Left lung (tissue), 10 donors: ENCODE measurements around the gene ADGRG2. TPM values are rescaled to one million over a fixed set of nuclear protein-coding genes. Genes with fewer than 3 reads are reported as not detected.
A peak's percentile ranks its signal among the peaks of the same experiment; 100 is the strongest.

Experiments used
- ATAC-seq: fragments of 200-7000 bp; cut with Tn5 transposase; one replicate; pipeline ENCODE4 v1.9.1; 2020; ENCODE audit warnings: moderate library complexity
- DNase-seq, 4 donors: peaks; one replicate each; pipeline ENCODE4 v3.0.0-alpha.2; 2013 to 2020
- H3K27ac ChIP-seq, 2 donors: fragments of 200-600 bp; sonication (generic) in 1 of 2; one replicate each; pipeline versions ENCODE4 v1.5.0 to v1.8.0; 2020 to 2021
- H3K27me3 ChIP-seq, 2 donors: fragments of 200-600 bp; sonication (generic) in 1 of 2; one replicate each; pipeline versions ENCODE4 v1.5.0 to v1.8.0; 2020 to 2021
- H3K36me3 ChIP-seq, 2 donors: fragments of 200-600 bp; sonication (generic) in 1 of 2; one replicate each; pipeline versions ENCODE4 v1.5.0 to v1.8.0; 2020 to 2021
- H3K4me1 ChIP-seq, 2 donors: fragments of 200-600 bp; one replicate each; pipeline ENCODE4 v1.8.0; 2021
- H3K4me3 ChIP-seq, 2 donors: fragments of 200-600 bp; sonication (generic) in 1 of 2; one replicate each; pipeline versions ENCODE4 v1.5.0 to v1.8.0; 2020 to 2021; ENCODE audit warnings: mild to moderate bottlenecking in 1 of 2
- H3K9me3 ChIP-seq, 2 donors: fragments of 200-600 bp; sonication (generic) in 1 of 2; one replicate each; pipeline versions ENCODE4 v1.5.0 to v1.8.0; 2020 to 2021
- CTCF ChIP-seq, 2 donors: fragments of 200-600 bp; sonication (generic) in 1 of 2; IDR thresholded peaks; one replicate each; pipeline versions ENCODE4 v1.5.0 to v1.8.0; 2021; ENCODE audit warnings: antibody characterized with exemption in 2 of 2
- intact Hi-C, 2 donors: fragments of 100-400 bp; cut with DNase I; formaldehyde crosslinking; loops; one replicate each; pipeline versions ENCODE4 v1.11.2 to v1.14.2; 2022
- polyA plus RNA-seq, 6 donors: library from polyadenylated mRNA; unstranded; fragments of 120-200 nt; gene quantifications; one replicate each; pipeline ENCODE4 v1.2.1, GENCODE V29; 2013; ENCODE audit not compliant: insufficient read length in 6 of 6
- total RNA-seq, 2 donors: library from RNA; stranded (reverse); fragmentation: NEBNext Ultra II Directional; extraction: Animal tissue kit (Norgen Biotek cat#: 25700); gene quantifications; one replicate each; pipeline ENCODE4 v1.2.1, GENCODE V29; 2021
- donor health status: DM: no; HTN: yes; CAD: no.
- donor health status: DM: no; HTN: no; CAD: no.

The ADGRG2 gene
- total and polyA plus RNA-seq, 8 donors: 2.2 to 4.8 (median 2.7) TPM

- Histone ChIP-seq H3K4me3 (no peak overlapping the region), H3K4me1 (no peaks in the 10 kb centered on the region), H3K27ac (no peak overlapping the region), H3K36me3 (no peaks in the 10 kb centered on the region), H3K9me3 (no peaks in the 10 kb centered on the region), H3K27me3 (no peaks in the 10 kb centered on the region)
- TF ChIP-seq CTCF (IDR thresholded peaks at IDR 0.05): no peak
- DNase-seq (no peak), ATAC-seq (no peak)
- intact Hi-C loops: no loop called here
Observed at GRCh38 chrX:19059067-19059466, 63.2 kb downstream of the ADGRG2 start.

GRCh38 chrX:19057856-19058255, 64.4 kb downstream of the ADGRG2 start:
- H3K4me3 ChIP-seq: no peak overlapping the region
- no peak overlapping the region for H3K27ac ChIP-seq
- no peaks in the 10 kb centered on the region for H3K9me3 ChIP-seq
- ATAC-seq: no peak
- intact Hi-C loops: no loop called here
- no peaks in the 10 kb centered on the region for H3K36me3 ChIP-seq
- no peak for TF ChIP-seq CTCF (IDR thresholded peaks at IDR 0.05)
- H3K4me1 ChIP-seq: no peaks in the 10 kb centered on the region
- no peak for DNase-seq
- H3K27me3 ChIP-seq: no peaks in the 10 kb centered on the region

- DNase-seq: peak in 1 of 4 donors; percentile 26
- intact Hi-C loops: no loop called here
Observed at GRCh38 chrX:19049110-19049509, 73.2 kb downstream of the ADGRG2 start.

GRCh38 chrX:19046343-19047215, 75.7 kb downstream of the ADGRG2 start:
- no peaks in the 10 kb centered on the region for H3K9me3 ChIP-seq
- intact Hi-C loops: no loop called here
- H3K4me3 ChIP-seq: no peak overlapping the region
- TF ChIP-seq CTCF (IDR thresholded peaks at IDR 0.05): no peak
- no peaks in the 10 kb centered on the region for H3K4me1 ChIP-seq
- H3K36me3 ChIP-seq: no peaks in the 10 kb centered on the region
- H3K27ac ChIP-seq: no peak overlapping the region
- no peaks in the 10 kb centered on the region for H3K27me3 ChIP-seq
- ATAC-seq (peak; percentile 85), DNase-seq (no peak)

More at GRCh38 chrX:19049110-19049509, 73.2 kb downstream of the ADGRG2 start:
- H3K4me3 ChIP-seq: no peak overlapping the region
- H3K9me3 ChIP-seq: no peaks in the 10 kb centered on the region
- H3K4me1 ChIP-seq: no peaks in the 10 kb centered on the region
- ATAC-seq: no peak
- H3K36me3 ChIP-seq: no peaks in the 10 kb centered on the region
- H3K27ac ChIP-seq: no peak overlapping the region
- no peaks in the 10 kb centered on the region for H3K27me3 ChIP-seq
- no peak for TF ChIP-seq CTCF (IDR thresholded peaks at IDR 0.05)

- no peaks in the 10 kb centered on the region for H3K4me1 ChIP-seq
- no peaks in the 10 kb centered on the region for H3K27me3 ChIP-seq
- no peak for ATAC-seq
- no peak overlapping the region for H3K4me3 ChIP-seq
- DNase-seq: no peak
- TF ChIP-seq CTCF (IDR thresholded peaks at IDR 0.05): peak in 1 of 2 donors; percentile 29
- intact Hi-C loops: no loop called here
- no peak overlapping the region for H3K27ac ChIP-seq
- H3K9me3 ChIP-seq: no peaks in the 10 kb centered on the region
- no peaks in the 10 kb centered on the region for H3K36me3 ChIP-seq
Observed at GRCh38 chrX:19040373-19040772, 81.9 kb downstream of the ADGRG2 start.
